Neuron (in vitro differentiated cells): ENCODE results near the gene CACTIN.
"Not testable (repeated sequence)": the region's sequence is repeated elsewhere in the genome, so short reads cannot be mapped to it uniquely, and the experiment has no call there.

Source experiments
- H2AFZ ChIP-seq: one replicate; pipeline ENCODE4 v1.6.1; 2013; ENCODE audit warnings: low read depth, mild to moderate bottlenecking, inconsistent platforms, low read length, moderate library complexity
- H3K27me3 ChIP-seq: one replicate; pipeline ENCODE4 v1.6.1; 2013; ENCODE audit warnings: low read length; ENCODE audit not compliant: insufficient read depth
- H3K36me3 ChIP-seq: one replicate; pipeline ENCODE4 v1.6.1; 2013; ENCODE audit warnings: low read length; ENCODE audit not compliant: insufficient read depth
- H3K4me1 ChIP-seq: one replicate; pipeline ENCODE4 v1.6.1; 2013; ENCODE audit warnings: low read length; ENCODE audit not compliant: insufficient read depth
- H3K4me3 ChIP-seq: 2 replicates; pipeline ENCODE4 v1.5.1; 2013; ENCODE audit warnings: mild to moderate bottlenecking, low read length, moderate library complexity
- H3K9me3 ChIP-seq: one replicate; pipeline ENCODE4 v1.6.1; 2013; ENCODE audit warnings: low read length

CACTIN gene

DNA sequence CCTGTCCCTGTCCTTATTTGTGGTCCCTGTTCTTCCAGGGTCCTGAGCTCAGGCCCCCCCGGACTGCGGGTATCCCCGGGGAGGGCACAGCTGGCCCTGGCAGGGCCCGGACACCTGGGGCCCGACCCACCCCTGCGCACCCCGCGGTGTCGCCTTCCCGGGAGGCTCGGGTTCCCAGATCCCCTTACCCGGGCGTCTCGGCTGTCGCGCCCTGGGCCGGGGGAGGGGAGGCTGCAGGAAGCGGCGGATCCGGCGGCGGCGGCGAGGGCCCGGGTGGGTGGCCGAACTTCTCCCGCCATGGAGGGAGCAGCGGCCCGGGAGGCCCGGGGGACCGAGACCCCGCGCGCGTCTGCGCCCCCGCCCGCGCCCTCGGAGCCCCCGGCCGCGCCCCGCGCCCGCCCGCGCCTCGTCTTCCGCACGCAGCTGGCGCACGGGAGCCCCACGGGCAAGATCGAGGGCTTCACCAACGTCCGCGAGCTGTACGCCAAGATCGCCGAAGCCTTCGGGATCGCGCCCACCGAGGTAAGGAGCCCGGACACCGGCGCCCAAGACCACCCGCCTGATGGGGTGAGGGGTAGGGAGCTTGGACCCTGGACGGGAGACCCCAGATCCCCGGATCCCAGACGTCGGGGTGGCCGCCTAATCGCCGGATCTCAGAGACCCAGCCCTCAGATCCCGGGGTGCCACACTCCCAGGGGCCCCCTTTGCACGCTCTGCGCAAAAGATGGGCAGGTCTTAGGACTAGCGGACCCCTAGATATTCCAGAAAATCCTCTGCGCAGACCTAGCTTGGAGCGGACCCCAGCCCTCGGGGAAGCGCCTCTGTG lies 41.1 kb downstream of the CACTIN start, which contains the start of gene GIPC3:
Gene GIPC3, plus strand, starts transcription at position 178 of the 826 bp plus-strand sequence. Its CDS starts 120 bp downstream, at position 298.
- no peaks in the 10 kb centered on the region for H3K4me1 ChIP-seq
- H2AFZ ChIP-seq, result no peak within 1 kb of the TSS
- no peaks in the 10 kb centered on the region for H3K9me3 ChIP-seq
- H3K4me3 ChIP-seq, result no peak within 1 kb of the TSS
- no peaks in the 10 kb centered on the region for H3K36me3 ChIP-seq
- peaks cover 20% of the 10 kb centered on the region for H3K27me3 ChIP-seq

- H3K27me3 ChIP-seq, result peaks cover 20% of the 10 kb centered on the region
- not testable (repeated sequence) for H3K9me3 ChIP-seq, H3K4me3 ChIP-seq, H2AFZ ChIP-seq, H3K36me3 ChIP-seq, H3K4me1 ChIP-seq
Observed at GRCh38 chr19:3584036-3584802, 42.4 kb downstream of the CACTIN start.

DNA sequence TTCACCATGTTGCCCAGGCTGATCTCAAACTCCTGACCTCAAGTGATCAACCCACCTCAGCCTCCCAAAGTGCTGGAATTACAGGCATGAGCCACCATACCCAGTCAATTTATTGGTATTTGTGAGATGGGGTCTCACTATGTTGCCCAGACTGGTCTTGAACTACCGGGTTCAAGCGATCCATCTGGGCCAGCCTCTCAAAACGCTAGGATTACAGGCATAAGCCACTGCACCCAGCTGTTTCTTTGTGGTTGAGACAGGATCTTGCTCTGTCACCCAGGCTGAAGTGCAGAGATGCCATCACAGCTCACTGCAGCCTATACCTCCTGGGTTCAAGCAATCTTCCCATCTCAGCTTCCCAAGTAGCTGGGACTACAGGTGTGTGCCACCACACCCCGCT lies 44.8 kb downstream of the CACTIN start:
- not testable (repeated sequence) for H3K4me1 ChIP-seq, H3K4me3 ChIP-seq, H3K36me3 ChIP-seq, H3K9me3 ChIP-seq, H2AFZ ChIP-seq
- H3K27me3 ChIP-seq, result peaks cover 20% of the 10 kb centered on the region

GRCh38 chr19:3580156-3580934 lies 46.2 kb downstream of the CACTIN start:
- H3K4me3 ChIP-seq, result no peak overlapping the region
- peaks cover 13% of the 10 kb centered on the region for H3K27me3 ChIP-seq
- H3K36me3 ChIP-seq, result peaks cover 13% of the 10 kb centered on the region
- no peaks in the 10 kb centered on the region for H3K9me3 ChIP-seq
- no peak overlapping the region for H2AFZ ChIP-seq
- peaks cover 4% of the 10 kb centered on the region for H3K4me1 ChIP-seq

DNA sequence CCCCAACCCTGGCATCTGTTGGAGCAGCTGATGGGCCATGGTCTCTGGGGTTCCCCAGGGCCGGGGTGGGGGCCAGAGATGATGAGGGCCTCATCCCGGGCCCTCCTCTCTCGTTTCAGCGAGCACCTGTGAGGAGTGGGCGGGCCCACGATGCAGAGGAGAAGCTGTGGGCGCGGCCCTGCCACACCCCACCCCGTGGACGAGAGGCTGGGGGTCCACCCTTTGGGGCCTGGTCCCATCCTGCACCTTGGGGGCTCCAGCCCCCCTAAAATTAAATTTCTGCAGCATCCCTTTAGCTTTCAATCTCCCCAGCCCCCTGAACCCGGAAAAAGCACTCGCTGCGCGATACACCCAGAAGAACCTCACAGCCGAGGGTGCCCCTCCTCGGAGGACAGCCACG lies 48.2 kb downstream of the CACTIN start:
- no peak overlapping the region for H2AFZ ChIP-seq
- H3K36me3 ChIP-seq, result peaks cover 20% of the 10 kb centered on the region
- H3K27me3 ChIP-seq, result peaks cover 3% of the 10 kb centered on the region
- H3K4me1 ChIP-seq, result peaks cover 4% of the 10 kb centered on the region
- no peaks in the 10 kb centered on the region for H3K9me3 ChIP-seq
- H3K4me3 ChIP-seq, result no peak overlapping the region

DNA sequence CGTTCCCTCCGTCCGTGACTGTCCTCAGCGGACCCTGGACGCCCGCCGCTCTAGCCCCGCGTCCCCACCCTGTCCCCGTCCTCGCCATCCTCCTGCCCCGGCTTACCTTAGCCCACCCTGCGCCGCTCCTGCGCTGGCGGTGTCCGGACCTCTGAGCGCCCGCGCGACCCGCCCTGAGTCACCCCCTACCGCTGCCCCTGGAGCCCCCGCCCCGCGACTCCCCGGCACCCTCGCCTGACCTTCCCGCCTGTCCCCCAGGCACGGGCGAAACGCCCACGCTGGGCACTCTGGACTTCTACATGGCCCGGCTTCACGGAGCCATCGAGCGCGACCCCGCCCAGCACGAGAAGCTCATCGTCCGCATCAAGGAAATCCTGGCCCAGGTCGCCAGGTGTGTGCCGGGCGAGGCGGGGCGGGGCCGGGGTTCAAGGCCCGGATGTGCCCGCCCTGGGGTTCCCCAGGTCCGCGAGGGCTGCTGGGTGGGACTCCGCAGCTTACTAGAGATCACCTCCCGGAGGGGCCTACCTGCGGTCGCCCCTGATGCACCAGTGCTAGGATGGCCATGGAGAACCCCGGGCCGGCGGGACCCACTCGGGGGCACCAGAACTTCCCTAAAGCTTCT lies 48.8 kb downstream of the CACTIN start:
- Histone ChIP-seq H2AFZ (no peak overlapping the region), H3K36me3 (peaks cover 20% of the 10 kb centered on the region), H3K4me3 (no peak overlapping the region), H3K27me3 (peaks cover 2% of the 10 kb centered on the region), H3K4me1 (peaks cover 4% of the 10 kb centered on the region), H3K9me3 (no peaks in the 10 kb centered on the region)

GRCh38 chr19:3576696-3577443 lies 49.7 kb downstream of the CACTIN start:
- Histone ChIP-seq H3K4me3 (no peak overlapping the region), H2AFZ (no peak overlapping the region), H3K4me1 (peaks cover 7% of the 10 kb centered on the region), H3K9me3 (no peaks in the 10 kb centered on the region), H3K27me3 (no peaks in the 10 kb centered on the region), H3K36me3 (peaks cover 20% of the 10 kb centered on the region)

GRCh38 chr19:3575949-3576673 lies 50.5 kb downstream of the CACTIN start:
- peaks cover 20% of the 10 kb centered on the region for H3K36me3 ChIP-seq
- no peak overlapping the region for H2AFZ ChIP-seq
- no peaks in the 10 kb centered on the region for H3K9me3 ChIP-seq
- H3K4me1 ChIP-seq, result peaks cover 7% of the 10 kb centered on the region
- H3K4me3 ChIP-seq, result no peak overlapping the region
- H3K27me3 ChIP-seq, result no peaks in the 10 kb centered on the region

DNA sequence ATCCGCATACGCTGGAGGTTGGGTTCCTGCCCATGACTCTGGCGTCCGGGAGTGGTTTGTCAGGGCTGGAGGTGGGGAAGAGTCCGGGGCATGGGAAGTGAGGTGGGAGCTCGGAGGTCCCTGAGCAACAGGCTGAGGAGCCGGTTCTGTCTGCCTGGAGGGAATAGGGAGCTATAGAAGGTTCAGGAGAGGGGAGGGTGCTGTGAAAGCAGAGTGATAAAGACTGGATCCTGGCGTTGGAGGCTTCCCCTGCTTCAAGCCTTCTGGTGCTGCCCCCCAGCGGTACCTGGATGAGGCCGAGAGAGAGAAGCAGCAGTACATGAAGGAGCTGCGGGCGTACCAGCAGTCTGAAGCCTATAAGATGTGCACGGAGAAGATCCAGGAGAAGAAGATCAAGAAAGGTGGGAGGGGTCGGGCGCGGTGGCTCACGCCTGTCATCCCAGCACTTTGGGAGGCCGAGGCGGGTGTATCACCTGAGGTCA lies 51.3 kb downstream of the CACTIN start:
- peaks cover 20% of the 10 kb centered on the region for H3K36me3 ChIP-seq
- H3K4me1 ChIP-seq, result peaks cover 7% of the 10 kb centered on the region
- no peaks in the 10 kb centered on the region for H3K9me3 ChIP-seq
- no peak overlapping the region for H3K4me3 ChIP-seq
- no peaks in the 10 kb centered on the region for H3K27me3 ChIP-seq
- H2AFZ ChIP-seq, result no peak overlapping the region

- Histone ChIP-seq H2AFZ (no peak overlapping the region), H3K27me3 (no peaks in the 10 kb centered on the region), H3K9me3 (no peaks in the 10 kb centered on the region), H3K4me1 (peaks cover 4% of the 10 kb centered on the region), H3K4me3 (peak overlapping the region; percentile 98), H3K36me3 (peaks cover 20% of the 10 kb centered on the region)
Observed at GRCh38 chr19:3573858-3574637, 52.5 kb downstream of the CACTIN start.

DNA sequence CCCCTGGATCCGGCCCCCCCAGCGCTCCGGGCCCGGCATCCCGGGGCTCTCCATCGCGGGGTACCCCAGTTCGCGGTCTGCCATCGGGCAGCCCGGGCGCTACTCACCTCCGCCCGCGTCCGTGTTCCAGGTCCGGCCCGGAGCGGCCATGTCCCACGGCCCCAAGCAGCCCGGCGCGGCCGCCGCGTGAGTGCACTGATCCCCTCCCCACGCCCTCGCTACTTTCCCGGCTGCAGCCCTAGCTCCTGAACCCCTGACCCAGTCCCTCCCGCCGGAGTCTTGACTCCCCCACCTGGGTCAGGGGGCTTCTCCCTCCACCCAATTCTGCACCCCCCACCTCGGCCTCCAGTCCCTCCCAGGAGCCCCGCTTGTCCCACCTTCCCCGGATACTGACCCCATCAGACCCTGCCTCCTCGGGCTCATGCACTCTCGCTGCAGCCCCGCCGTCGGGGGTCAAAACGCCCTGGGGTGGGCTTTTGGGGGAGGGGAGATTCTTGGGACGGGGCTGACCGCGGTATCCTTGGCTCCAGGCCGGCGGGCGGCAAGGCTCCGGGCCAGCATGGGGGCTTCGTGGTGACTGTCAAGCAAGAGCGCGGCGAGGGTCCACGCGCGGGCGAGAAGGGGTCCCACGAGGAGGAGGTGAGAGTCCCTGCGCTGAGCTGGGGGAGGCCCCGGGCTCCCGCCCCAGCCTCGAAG lies 53.3 kb downstream of the CACTIN start:
- Histone ChIP-seq H3K9me3 (no peaks in the 10 kb centered on the region), H3K27me3 (no peaks in the 10 kb centered on the region), H3K4me3 (peak overlapping the region; percentile 98), H2AFZ (peak overlapping the region; percentile 69), H3K36me3 (peaks cover 20% of the 10 kb centered on the region), H3K4me1 (peaks cover 4% of the 10 kb centered on the region)
